HFF-Myc (cell line): ENCODE data around the gene ANAPC13.

Experiments
- DNase-seq: peaks from one replicate; pipeline ENCODE4 v3.0.0-alpha.2; 2011; ENCODE audit warnings: low read depth; ENCODE audit errors: extremely low read depth
- H3K4me3 ChIP-seq: replicated peaks from 2 replicates; pipeline ENCODE4 v1.5.1; 2011; ENCODE audit warnings: low read depth, mild to moderate bottlenecking, control low read depth, low read length
- CTCF ChIP-seq: IDR thresholded peaks from 2 replicates; pipeline ENCODE4 v1.5.1; 2012; ENCODE audit warnings: mild to moderate bottlenecking, low read depth, low read length, control low read depth; ENCODE audit errors: missing control alignments

The ANAPC13 gene

GRCh38 chr3:134460965-134461364, 24.8 kb downstream of the ANAPC13 start:
- DNase-seq = peak; percentile 85
- H3K4me3 ChIP-seq = no peak overlapping the region
- TF ChIP-seq CTCF = no peak

- H3K4me3 ChIP-seq = no peak overlapping the region
- no peak for DNase-seq
- no peak for TF ChIP-seq CTCF
These were observed 26.2 kb downstream of the ANAPC13 start for GRCh38 chr3:134459562-134459961.

GRCh38 chr3:134458406-134458945, 27.3 kb downstream of the ANAPC13 start:
- DNase-seq = no peak
- TF ChIP-seq CTCF = no peak
- H3K4me3 ChIP-seq = no peak overlapping the region

- no peak overlapping the region for H3K4me3 ChIP-seq
- no peak for TF ChIP-seq CTCF
- no peak for DNase-seq
These were observed 28.3 kb downstream of the ANAPC13 start for GRCh38 chr3:134457376-134458074.

- peak; percentile 18 for TF ChIP-seq CTCF
These were observed 32.2 kb downstream of the ANAPC13 start for GRCh38 chr3:134453631-134454030.

GRCh38 chr3:134449951-134450350, 35.8 kb downstream of the ANAPC13 start:
- no peak for DNase-seq
- no peak for TF ChIP-seq CTCF

More at GRCh38 chr3:134453631-134454030, 32.2 kb downstream of the ANAPC13 start:
- no peak for DNase-seq
- no peak overlapping the region for H3K4me3 ChIP-seq

More at GRCh38 chr3:134449951-134450350, 35.8 kb downstream of the ANAPC13 start:
- H3K4me3 ChIP-seq = no peak overlapping the region
